HEK293 (cell line): ENCODE measurements around the gene C3orf33.

ENCODE experiments used
- SP2 ChIP-seq: fragments of 450-650 bp; formaldehyde crosslinking; IDR thresholded peaks from 2 replicates; pipeline ENCODE4 v1.5.1; 2016; ENCODE audit warnings: missing biosample characterization, missing genetic modification characterization
- TF ChIP-seq, protein P1 (sequence below): fragments of 450-650 bp; formaldehyde crosslinking; conservative IDR thresholded peaks from 2 replicates; pipeline ENCODE4 v1.5.1; 2016; ENCODE audit warnings: low read depth, missing biosample characterization, missing genetic modification characterization
- TF ChIP-seq, protein P2 (sequence below): fragments of 450-650 bp; formaldehyde crosslinking; IDR thresholded peaks from 2 replicates; pipeline ENCODE4 v1.5.1; 2016; ENCODE audit warnings: missing biosample characterization, missing genetic modification characterization, low read depth

DNA sequence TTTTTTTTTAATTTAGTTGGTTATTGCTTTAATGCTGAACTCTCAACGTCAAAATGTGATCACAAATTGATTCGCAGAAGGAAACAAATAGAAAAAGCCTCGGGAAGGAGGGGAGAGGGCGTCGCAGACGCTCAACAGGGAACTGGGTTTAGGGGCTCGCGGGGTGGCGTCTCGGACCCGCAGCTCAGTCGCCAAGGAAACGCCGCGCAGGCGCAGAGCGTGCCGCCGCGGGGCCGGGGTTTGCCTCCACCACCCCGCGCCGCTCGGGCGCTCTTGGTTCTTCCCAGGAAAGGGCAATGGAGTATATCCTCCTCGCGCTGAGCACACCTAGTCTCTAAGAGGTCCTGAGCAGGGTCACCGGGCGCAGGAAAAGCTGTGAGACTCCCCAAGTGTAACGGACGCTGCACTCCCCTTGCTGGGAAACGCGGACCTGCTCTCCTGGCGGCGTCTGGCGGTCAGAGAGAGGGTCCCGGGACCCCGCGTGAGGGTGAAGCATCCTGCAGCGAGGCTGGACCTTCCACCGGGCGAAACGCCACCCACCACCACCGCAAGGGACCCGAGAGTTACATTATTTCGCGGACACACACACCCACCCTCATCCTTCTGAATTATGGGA lies 62.0 kb downstream of the C3orf33 start:
- TF ChIP-seq, protein P1, sequence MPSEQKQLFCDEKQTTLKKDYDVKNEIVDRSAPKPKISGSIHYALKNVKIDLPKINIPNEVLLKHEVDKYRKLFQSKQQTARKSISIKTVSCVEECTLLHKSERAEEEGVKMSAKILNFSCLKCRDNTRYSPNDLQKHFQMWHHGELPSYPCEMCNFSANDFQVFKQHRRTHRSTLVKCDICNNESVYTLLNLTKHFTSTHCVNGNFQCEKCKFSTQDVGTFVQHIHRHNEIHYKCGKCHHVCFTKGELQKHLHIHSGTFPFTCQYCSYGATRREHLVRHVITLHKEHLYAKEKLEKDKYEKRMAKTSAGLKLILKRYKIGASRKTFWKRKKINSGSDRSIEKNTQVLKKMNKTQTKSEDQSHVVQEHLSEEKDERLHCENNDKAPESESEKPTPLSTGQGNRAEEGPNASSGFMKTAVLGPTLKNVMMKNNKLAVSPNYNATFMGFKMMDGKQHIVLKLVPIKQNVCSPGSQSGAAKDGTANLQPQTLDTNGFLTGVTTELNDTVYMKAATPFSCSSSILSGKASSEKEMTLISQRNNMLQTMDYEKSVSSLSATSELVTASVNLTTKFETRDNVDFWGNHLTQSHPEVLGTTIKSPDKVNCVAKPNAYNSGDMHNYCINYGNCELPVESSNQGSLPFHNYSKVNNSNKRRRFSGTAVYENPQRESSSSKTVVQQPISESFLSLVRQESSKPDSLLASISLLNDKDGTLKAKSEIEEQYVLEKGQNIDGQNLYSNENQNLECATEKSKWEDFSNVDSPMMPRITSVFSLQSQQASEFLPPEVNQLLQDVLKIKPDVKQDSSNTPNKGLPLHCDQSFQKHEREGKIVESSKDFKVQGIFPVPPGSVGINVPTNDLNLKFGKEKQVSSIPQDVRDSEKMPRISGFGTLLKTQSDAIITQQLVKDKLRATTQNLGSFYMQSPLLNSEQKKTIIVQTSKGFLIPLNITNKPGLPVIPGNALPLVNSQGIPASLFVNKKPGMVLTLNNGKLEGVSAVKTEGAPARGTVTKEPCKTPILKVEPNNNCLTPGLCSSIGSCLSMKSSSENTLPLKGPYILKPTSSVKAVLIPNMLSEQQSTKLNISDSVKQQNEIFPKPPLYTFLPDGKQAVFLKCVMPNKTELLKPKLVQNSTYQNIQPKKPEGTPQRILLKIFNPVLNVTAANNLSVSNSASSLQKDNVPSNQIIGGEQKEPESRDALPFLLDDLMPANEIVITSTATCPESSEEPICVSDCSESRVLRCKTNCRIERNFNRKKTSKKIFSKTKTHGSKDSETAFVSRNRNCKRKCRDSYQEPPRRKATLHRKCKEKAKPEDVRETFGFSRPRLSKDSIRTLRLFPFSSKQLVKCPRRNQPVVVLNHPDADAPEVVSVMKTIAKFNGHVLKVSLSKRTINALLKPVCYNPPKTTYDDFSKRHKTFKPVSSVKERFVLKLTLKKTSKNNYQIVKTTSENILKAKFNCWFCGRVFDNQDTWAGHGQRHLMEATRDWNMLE (tag by site-specific recombination): no peak
- TF ChIP-seq SP2 (tag by site-specific recombination): no peak
- TF ChIP-seq, protein P2, sequence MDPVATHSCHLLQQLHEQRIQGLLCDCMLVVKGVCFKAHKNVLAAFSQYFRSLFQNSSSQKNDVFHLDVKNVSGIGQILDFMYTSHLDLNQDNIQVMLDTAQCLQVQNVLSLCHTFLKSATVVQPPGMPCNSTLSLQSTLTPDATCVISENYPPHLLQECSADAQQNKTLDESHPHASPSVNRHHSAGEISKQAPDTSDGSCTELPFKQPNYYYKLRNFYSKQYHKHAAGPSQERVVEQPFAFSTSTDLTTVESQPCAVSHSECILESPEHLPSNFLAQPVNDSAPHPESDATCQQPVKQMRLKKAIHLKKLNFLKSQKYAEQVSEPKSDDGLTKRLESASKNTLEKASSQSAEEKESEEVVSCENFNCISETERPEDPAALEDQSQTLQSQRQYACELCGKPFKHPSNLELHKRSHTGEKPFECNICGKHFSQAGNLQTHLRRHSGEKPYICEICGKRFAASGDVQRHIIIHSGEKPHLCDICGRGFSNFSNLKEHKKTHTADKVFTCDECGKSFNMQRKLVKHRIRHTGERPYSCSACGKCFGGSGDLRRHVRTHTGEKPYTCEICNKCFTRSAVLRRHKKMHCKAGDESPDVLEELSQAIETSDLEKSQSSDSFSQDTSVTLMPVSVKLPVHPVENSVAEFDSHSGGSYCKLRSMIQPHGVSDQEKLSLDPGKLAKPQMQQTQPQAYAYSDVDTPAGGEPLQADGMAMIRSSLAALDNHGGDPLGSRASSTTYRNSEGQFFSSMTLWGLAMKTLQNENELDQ (tag by site-specific recombination): no peak
